GM19397 (cell line): ENCODE measurements around the gene MRPL33.

ENCODE experiments used
- ATAC-seq: cut with Tn5 transposase; IDR thresholded peaks from one replicate; pipeline ENCODE4 v1.9.1; 2021; ENCODE audit warnings: mild to moderate bottlenecking, moderate library complexity; ENCODE audit not compliant: unreplicated experiment

The MRPL33 gene

GRCh38 chr2:27771548-27772335 is at the start of gene MRPL33:
Gene MRPL33 (plus strand): TSS chr2:27771719. CDS start chr2:27771778, 59 bp downstream.
- ATAC-seq, result peak; percentile 94

GRCh38 chr2:27721884-27722485 is 49.5 kb upstream of the MRPL33 start:
- ATAC-seq, result no peak

DNA sequence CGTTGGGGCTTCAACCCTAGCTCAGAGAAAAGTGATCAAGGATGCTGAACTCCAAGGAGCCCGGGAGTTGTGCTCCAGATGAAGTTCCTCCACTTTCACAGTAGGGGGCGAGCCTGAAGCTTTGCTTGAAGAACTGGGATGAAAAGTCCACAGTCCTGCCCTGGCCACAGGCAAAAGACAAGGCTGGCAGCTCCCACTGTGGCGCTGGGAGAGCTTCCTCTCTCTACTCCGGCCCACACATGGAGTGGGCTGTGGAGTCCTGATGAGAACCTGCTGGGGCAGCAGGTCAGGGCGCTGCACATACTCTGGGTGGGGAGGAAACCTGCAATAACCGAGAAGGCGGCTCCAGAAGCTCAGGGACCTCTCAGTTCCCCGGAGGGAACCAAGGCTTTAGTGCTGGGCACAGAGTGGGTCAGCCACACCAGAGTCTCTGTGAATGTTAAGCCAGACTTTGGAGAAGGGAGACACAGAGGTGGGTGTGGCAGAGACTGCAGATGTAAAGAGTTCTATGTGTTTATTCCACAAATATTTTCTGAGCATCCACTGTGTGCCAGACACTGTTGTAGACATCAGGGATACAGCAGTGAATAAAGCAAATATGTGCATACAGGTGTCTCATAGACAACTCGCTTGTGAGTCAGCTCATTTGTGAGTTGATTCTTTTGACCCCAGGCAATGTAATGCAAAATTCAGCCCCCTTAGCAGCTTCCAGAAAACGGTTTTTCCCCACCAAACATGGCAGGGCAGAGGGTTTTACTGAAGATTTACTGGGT is 48.0 kb upstream of the MRPL33 start:
- ATAC-seq, result no peak

DNA sequence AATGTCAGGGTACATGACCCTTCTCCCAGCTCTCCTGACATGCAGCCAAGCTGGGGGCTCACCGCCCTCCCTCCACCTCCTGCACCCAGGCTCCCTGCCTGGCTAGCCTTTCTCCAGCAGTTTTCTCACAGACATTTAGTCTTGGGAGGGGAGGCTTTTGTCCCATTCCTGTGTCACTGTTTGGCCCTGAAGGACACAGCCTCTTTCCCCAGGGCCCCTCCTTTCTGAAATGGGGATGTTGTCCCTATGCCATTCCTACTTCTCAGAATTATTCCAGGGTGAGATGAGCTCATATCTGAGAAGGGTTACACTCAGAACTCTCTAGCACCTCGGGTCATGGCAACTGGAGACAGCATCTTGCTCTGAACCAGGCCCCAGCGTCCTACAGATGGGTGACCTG is 47.3 kb upstream of the MRPL33 start:
- ATAC-seq, result no peak

- no peak for ATAC-seq
Measured at GRCh38 chr2:27724905-27725701, 46.4 kb upstream of the MRPL33 start.

GRCh38 chr2:27727257-27727656 is 44.3 kb upstream of the MRPL33 start:
- no peak for ATAC-seq

DNA sequence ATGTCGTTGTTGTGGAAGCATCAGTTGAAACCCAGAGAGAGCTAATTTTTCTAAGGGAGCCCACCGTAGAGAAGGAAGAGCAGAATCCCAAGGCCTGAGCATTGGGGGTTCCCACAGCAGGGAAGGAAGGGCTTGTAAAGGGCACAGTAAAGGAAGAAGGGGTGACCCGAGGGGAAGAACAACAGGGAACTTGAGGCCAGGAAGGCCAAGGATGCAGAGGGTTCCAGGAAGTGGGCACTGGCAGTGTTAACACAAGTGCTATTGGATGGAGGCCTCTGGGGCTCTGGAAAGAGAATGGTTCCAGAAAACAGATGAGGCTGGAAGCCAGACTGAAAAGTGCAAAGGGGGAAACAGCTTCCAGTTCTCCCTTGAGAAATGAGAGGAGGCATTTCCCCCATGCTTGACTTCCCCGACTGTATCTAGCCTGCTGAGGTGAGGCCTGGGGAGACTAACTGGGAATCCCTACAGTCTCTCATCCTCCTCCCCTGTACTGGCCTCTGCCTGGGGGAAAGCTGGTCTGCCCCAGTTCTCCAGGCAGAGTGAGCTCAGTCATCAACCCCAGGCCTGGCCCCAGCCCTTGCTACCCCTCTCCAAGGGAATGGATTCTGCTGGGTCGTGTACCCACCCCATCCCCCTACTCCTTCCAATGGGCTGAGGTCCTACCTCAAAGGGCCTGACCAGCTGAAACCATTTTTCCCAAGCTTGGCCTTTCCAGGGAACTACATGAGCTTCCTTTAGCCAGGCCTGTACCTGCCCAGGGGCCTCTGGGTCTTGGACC is 43.2 kb upstream of the MRPL33 start:
- ATAC-seq, result no peak

- ATAC-seq, result no peak
Measured at GRCh38 chr2:27729198-27729597, 42.3 kb upstream of the MRPL33 start.

- no peak for ATAC-seq
Measured at GRCh38 chr2:27729614-27730013, 41.9 kb upstream of the MRPL33 start.

- no peak for ATAC-seq
Measured at GRCh38 chr2:27730261-27730662, 41.3 kb upstream of the MRPL33 start.

DNA sequence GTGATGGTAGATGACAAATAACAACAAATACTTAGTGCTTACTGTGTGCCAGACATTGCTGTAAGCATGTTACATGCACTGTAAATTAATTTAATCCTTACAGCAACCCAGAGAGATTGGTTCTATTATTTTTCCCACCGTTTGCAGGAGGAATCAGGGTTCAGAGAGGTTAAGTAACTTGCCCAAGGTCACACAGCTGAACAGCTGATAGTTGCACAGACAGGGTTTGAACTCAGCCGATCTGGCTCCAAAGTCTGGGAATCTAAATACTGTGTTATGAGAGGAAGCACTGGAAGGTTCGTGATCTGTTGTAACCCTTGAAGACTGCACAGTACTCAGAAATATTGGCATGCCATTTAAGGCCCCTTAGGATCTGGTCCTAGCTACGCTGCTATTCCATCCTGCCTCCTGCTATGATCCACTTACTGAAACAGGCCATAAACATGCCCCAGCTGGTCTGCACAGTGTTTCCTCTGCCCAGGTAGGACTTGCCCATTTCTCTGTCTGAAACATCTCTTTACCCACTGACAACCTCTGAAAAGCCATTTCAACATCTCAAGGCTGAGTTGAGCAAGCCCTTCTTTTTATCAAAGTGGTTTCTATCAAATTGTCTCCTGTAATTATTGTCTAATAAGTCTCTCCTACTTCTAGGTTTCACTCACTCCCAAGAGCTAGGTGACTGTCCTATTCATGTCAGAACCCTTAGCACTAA is 40.4 kb upstream of the MRPL33 start:
- ATAC-seq, result no peak

DNA sequence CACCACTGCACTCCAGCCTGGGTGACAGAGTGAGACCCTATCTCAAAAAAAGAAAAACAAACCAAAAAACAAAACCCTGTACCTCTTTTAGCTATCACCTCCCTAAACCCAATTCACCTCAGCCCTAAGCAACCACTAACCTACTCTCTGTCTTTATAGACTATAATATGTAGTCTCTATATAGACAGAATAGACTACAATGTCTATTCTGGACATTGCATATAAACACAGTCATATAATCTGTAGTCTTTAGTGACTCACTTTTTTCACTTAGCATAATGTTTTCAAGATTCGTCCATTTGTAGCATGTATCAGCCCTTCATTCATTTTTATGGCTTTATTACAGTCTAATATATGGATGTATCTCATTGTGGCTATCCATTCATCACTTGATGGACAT is 37.2 kb upstream of the MRPL33 start:
- ATAC-seq, result no peak

DNA sequence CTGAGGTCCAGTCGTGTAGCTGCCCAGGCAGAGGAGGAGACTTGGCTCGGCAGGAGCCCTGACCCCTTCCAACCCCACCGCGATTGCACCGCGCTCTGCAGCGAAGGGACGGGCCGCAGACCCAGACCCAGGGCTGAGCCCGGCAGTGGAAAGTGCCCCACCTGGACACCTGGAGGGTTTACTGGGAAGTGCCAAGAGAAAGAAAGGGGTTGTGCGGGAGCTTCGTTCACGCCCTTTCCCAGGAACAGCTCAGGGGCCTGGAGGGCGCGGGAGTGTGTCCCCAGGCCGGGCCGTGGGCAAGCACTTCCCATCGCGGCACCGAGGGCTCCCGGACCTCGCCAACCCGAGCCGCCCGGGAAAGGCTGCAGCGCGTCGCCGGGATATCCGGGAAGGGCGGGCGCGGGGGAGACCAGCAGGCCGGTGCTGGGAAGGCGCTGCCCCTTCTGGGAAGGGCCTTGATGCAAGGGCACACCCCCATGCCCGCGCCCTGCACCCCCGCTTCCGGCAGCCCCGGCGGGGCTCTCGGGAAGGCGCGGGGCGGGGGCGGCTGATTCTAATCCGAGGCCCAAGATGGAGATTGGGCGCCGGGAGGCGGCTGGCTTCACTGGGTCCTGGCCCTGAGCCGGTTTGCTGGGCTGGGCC is 36.1 kb upstream of the MRPL33 start:
- no peak for ATAC-seq

DNA sequence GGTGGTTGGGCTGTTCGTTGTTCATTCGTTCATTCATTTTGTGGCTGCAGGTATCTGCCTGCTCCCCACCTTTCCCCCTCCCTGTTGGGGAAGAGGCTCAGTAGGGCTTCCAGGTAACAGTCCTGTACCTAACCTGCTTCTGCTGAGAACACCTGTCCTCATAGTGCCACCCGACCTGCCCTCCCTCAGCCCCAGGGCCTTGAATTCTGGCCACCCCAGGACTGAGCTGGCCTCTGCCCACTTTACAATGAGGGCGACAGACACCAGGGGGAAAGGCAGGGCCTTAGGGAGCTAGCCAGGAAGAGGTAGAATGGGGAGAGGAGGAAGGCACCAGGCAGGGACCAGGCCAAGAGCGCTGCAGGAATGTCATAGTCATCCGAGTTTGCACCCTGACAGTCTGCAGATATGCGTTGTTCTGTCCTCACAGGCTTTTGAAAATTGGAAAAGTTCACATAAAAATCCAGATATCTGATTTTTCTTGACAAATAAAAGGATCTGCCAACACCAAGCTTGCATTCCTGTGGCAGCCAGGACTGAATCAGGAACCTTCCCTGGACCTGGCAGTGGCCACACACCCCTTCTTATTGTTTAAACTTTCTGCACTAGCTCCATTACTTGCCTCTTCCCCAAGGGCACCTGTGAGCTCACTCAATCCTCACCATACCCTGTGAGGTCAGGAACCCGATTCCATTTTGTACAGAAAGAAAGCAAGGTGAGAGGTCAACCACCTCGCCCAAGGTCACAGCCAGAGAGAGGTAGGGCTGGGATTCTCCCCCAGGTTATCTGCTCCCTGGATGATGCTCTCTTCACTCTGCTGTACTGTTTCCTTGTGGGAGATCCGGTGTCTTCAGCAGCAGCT is 35.3 kb upstream of the MRPL33 start:
- no peak for ATAC-seq

DNA sequence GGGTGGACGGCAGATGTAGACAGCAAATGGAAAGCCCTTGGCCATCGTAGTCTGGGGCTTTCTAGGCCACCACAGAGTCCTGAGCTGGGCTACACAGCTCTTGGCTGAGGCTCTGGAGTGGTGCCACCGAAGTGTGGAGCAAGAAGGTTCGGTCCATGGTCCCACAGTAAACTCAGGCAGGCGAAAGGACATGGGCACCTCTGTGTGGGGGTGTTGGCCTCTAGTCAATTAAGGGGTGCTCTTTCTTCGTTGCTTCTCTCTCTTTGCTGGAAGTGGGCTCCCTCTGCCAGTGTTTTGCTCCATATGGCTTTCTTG is 34.7 kb upstream of the MRPL33 start:
- no peak for ATAC-seq

DNA sequence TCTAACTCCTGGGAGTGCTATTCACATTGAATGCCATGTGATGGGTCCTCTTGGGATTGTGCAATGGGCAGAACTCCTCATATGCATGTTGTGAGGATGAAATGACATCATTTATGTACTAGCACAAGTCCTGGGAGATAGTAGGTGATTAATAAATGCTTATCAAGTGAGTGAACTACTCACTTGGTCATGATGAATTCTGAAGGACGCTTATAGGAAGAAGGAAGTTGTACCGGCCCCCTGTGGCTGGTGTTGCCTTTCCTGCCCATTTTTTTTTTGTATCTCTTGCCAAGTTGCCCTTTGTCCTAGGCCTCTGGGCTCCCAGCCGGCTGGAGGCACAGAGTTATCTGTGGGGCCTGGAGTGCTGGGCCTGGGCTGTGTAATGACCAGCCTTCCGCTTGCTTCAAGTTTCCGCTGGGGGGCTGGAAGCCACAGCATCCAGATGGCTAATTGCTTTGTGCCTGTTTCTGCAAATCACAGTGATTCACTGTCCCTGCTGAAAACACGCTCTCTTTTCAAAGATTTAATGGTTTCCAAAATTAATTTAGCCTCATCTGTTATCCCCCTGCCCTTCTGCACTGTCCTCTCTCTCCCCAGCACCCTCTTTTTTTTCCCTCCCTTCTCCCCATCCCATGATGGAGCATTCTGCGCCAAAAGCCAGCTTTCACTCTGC is 33.7 kb upstream of the MRPL33 start:
- ATAC-seq, result no peak

- no peak for ATAC-seq
Measured at GRCh38 chr2:27738349-27739057, 33.0 kb upstream of the MRPL33 start.
